ENCODE measurements around the gene ARHGAP15. TPM values are rescaled to one million over a fixed set of nuclear protein-coding genes. Genes with fewer than 3 reads are reported as not detected.

ARHGAP15 gene
- total RNA-seq, 2 donors from 2014 or later, result 0.86 TPM; not detected in 1

- H3K27ac ChIP-seq (ENCODE audit: low read depth, low read length), result no peak overlapping the region
- H3K4me3 ChIP-seq (ENCODE audit: low read length), result no peak overlapping the region
- H3K27me3 Mint-ChIP-seq (ENCODE audit: insufficient read depth), result no peaks in the 10 kb centered on the region
- no peak overlapping the region for H3K9ac ChIP-seq (ENCODE audit: extremely low read depth, low read length, poor library complexity, severe bottlenecking)
- H3K27me3 ChIP-seq (ENCODE audit: control insufficient read depth, insufficient read depth, low read length, poor library complexity, severe bottlenecking), result no peaks in the 10 kb centered on the region
- 96 to 97% methylated on average over 4 of the region's 4 CpGs for WGBS, 2 experiments (ENCODE audit: insufficient coverage in 1 of 2, insufficient read length in 1 of 2)
- H3K9me3 Mint-ChIP-seq, result peaks cover 12% of the 10 kb centered on the region
- DNase-seq, result no peak
- H3K4me3 Mint-ChIP-seq, result no peak overlapping the region
- H3K36me3 ChIP-seq (ENCODE audit: control insufficient read depth, insufficient read depth, low read length), result no peaks in the 10 kb centered on the region
- no peak overlapping the region for H3K27ac Mint-ChIP-seq
- peaks cover 10% of the 10 kb centered on the region for H3K4me1 Mint-ChIP-seq
- no peak for TF ChIP-seq CTCF (conservative IDR thresholded peaks at IDR 0.05)
- peaks cover 15% of the 10 kb centered on the region for H3K9me3 ChIP-seq (ENCODE audit: control insufficient read depth, low read length)
- H3K36me3 Mint-ChIP-seq (ENCODE audit: low read depth), result no peaks in the 10 kb centered on the region
- peaks cover 10% of the 10 kb centered on the region for H3K4me1 ChIP-seq (ENCODE audit: control insufficient read depth, insufficient read depth, low read length)
Measured at GRCh38 chr2:143649226-143649740, 520.1 kb downstream of the ARHGAP15 start.

DNA sequence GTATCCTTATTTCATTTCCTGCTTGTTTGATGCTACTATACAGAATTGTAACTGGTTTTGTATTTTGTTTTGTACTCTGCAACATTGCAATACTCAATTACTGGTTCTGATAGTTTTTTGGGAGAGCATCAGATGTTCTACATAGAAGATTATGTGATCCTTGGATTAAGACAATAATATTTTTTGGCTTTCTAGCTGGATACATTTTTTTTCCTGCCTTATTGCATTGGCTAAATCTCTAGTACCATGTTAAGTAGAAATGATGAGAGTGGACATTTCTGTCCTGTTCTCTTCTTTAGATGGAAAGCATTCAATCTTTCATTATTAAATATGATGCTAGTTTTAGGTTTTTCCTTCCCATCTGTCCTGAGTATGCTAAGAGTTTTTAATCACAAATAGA is 523.5 kb downstream of the ARHGAP15 start:
- Histone ChIP-seq H3K36me3 (ENCODE audit: control insufficient read depth, insufficient read depth, low read length) (no peaks in the 10 kb centered on the region), H3K27ac (ENCODE audit: low read depth, low read length) (no peak overlapping the region), H3K9me3 (ENCODE audit: control insufficient read depth, low read length) (peaks cover 15% of the 10 kb centered on the region), H3K9ac (ENCODE audit: extremely low read depth, low read length, poor library complexity, severe bottlenecking) (no peak overlapping the region), H3K4me3 (ENCODE audit: low read length) (no peak overlapping the region), H3K27me3 (ENCODE audit: control insufficient read depth, insufficient read depth, low read length, poor library complexity, severe bottlenecking) (no peaks in the 10 kb centered on the region), H3K4me1 (ENCODE audit: control insufficient read depth, insufficient read depth, low read length) (no peaks in the 10 kb centered on the region)
- Mint-ChIP-seq H3K36me3 (ENCODE audit: low read depth) (no peaks in the 10 kb centered on the region), H3K27me3 (ENCODE audit: insufficient read depth) (no peaks in the 10 kb centered on the region), H3K4me3 (no peak overlapping the region), H3K4me1 (no peaks in the 10 kb centered on the region), H3K27ac (no peak overlapping the region), H3K9me3 (peaks cover 12% of the 10 kb centered on the region)
- no peak for TF ChIP-seq CTCF (conservative IDR thresholded peaks at IDR 0.05)
- no peak for DNase-seq

- no peaks in the 10 kb centered on the region for H3K4me1 ChIP-seq (ENCODE audit: control insufficient read depth, insufficient read depth, low read length)
- Mint-ChIP-seq H3K4me3 (no peak overlapping the region), H3K36me3 (ENCODE audit: low read depth) (peaks cover 2% of the 10 kb centered on the region), H3K9me3 (peaks cover 3% of the 10 kb centered on the region), H3K27ac (no peak overlapping the region), H3K27me3 (ENCODE audit: insufficient read depth) (no peaks in the 10 kb centered on the region), H3K4me1 (no peaks in the 10 kb centered on the region)
- H3K27ac ChIP-seq (ENCODE audit: low read depth, low read length), result no peak overlapping the region
- H3K27me3 ChIP-seq (ENCODE audit: control insufficient read depth, insufficient read depth, low read length, poor library complexity, severe bottlenecking), result no peaks in the 10 kb centered on the region
- no peak overlapping the region for H3K4me3 ChIP-seq (ENCODE audit: low read length)
- WGBS, 2 experiments (ENCODE audit: insufficient coverage in 1 of 2, insufficient read length in 1 of 2), result 73 to 81% methylated on average over 1 to 2 of the region's 2 CpGs
- no peak for TF ChIP-seq CTCF (conservative IDR thresholded peaks at IDR 0.05)
- no peaks in the 10 kb centered on the region for H3K9me3 ChIP-seq (ENCODE audit: control insufficient read depth, low read length)
- no peak for DNase-seq
- no peak overlapping the region for H3K9ac ChIP-seq (ENCODE audit: extremely low read depth, low read length, poor library complexity, severe bottlenecking)
- H3K36me3 ChIP-seq (ENCODE audit: control insufficient read depth, insufficient read depth, low read length), result no peaks in the 10 kb centered on the region
Measured at GRCh38 chr2:143668234-143668633, 539.0 kb downstream of the ARHGAP15 start.
